ENCODE data around the gene M1AP. TPM values are rescaled to one million over a fixed set of nuclear protein-coding genes. Genes with fewer than 3 reads are reported as not detected.

M1AP gene
- total RNA-seq, 4 donors from 2014 or later, result 0.56 to 1.8 (median 0.91) TPM

DNA sequence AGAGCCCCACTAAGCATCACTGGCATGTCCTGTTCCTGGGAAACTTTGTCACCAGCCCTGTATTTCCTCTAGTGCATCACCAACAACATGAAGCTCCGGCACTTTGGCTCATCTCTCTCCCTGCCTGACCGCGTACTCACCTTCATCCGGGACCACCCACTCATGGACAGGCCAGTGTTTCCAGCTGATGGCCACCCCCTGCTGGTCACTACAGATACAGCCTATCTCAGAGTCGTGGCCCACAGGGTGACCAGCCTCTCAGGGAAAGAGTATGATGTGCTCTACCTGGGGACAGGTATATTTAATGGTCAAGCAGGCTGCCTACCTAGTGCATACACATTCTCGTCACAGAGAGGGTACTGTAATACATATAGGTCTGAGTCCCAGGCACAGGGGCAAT lies 27.0 kb upstream of the M1AP start:
- ATAC-seq (ENCODE audit: low FRiP score) (no peak), DNase-seq (ENCODE audit: low spot score) (no peak)
- TF ChIP-seq, protein P1, sequence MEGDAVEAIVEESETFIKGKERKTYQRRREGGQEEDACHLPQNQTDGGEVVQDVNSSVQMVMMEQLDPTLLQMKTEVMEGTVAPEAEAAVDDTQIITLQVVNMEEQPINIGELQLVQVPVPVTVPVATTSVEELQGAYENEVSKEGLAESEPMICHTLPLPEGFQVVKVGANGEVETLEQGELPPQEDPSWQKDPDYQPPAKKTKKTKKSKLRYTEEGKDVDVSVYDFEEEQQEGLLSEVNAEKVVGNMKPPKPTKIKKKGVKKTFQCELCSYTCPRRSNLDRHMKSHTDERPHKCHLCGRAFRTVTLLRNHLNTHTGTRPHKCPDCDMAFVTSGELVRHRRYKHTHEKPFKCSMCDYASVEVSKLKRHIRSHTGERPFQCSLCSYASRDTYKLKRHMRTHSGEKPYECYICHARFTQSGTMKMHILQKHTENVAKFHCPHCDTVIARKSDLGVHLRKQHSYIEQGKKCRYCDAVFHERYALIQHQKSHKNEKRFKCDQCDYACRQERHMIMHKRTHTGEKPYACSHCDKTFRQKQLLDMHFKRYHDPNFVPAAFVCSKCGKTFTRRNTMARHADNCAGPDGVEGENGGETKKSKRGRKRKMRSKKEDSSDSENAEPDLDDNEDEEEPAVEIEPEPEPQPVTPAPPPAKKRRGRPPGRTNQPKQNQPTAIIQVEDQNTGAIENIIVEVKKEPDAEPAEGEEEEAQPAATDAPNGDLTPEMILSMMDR (IDR thresholded peaks at IDR 0.05), result no peak

GRCh38 chr2:74673826-74674528 lies 25.8 kb upstream of the M1AP start:
- DNase-seq (ENCODE audit: low spot score), result no peak
- ATAC-seq (ENCODE audit: low FRiP score), result no peak
- TF ChIP-seq, protein P1 (IDR thresholded peaks at IDR 0.05), result no peak

- DNase-seq (ENCODE audit: low spot score), result no peak
- ATAC-seq (ENCODE audit: low FRiP score), result no peak
- TF ChIP-seq, protein P1 (IDR thresholded peaks at IDR 0.05), result no peak
Observed at GRCh38 chr2:74671479-74671878, 23.3 kb upstream of the M1AP start.

DNA sequence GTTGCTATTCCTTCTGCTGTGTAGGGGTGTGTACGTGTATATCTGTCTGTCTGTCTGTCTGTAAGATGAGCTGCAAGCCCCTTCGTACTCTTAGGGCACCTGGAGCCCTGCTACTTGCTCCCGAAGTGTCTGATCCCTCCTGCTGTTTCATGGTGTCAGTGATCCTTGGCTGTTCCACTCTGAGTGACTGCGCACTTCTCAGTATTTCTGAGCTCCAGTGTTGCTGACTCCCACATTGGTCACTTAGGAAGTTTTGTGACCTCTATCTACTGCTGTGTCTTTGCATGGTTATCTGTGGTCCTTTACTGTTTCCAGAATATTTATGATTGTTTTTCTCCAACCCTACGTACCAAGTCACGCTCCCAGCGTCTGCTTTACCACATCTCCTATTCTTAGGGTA lies 22.1 kb upstream of the M1AP start:
- TF ChIP-seq, protein P1 (IDR thresholded peaks at IDR 0.05), result no peak
- no peak for DNase-seq (ENCODE audit: low spot score)
- ATAC-seq (ENCODE audit: low FRiP score), result no peak

DNA sequence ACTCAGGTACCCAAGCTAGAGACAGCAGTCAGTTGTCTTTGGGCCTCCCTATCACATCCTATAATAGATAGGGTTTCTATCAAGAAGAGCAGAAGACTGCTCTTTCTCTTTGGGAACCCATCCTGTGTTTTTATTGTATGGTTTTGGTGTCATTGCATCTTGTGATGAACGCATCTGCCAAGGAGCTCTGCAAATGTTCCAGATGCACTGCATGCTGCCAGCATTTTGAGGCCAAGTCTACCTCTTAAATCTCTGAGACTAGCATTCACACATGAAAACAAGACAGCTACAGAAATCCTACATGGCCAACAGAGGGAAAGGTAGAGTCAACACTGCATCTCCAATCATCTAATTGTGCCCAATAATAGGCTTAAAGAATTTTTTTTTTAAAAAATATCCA lies 20.0 kb upstream of the M1AP start:
- DNase-seq (ENCODE audit: low spot score) (no peak), ATAC-seq (ENCODE audit: low FRiP score) (no peak)
- TF ChIP-seq, protein P1 (IDR thresholded peaks at IDR 0.05), result no peak

DNA sequence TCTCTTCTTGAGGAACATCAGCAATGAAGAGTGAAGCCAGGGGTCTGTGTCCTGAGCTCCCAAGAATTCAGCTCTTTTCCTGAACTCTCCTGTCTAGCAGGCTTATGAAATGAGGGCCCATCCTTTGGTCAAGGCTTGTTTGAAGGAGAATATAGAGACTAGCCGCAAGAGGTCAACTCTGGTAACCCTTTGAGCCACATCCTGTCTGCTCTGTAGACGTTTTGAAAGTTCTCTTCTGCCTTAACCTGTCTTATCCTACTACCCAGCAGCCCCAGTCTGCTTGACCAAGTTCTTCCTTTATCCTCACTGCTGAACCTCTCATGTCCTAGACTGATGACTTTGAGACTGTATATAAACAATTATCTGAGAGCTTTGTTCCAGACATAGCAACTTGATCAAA lies 11.3 kb upstream of the M1AP start:
- DNase-seq (ENCODE audit: low spot score), result no peak
- no peak for ATAC-seq (ENCODE audit: low FRiP score)
- TF ChIP-seq, protein P1 (IDR thresholded peaks at IDR 0.05), result no peak

DNA sequence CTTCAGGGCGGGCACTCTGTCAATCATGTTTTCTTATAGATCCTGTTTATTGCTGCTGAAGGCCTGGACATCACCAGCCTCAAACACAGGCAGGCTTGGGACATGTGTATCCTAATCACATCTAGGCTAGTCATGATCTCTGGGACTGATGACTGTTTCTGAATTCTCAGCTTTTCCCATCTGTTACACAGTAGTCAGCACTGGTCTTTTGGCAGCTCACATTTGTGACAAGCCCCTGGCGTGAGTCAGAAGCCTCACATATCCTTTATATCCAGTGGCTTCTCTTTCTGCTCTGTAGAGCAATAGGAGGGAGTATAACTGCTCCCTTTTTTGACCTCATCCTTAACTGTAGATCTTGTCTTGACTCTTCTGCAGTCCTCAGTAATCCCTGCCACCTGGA lies 10.4 kb upstream of the M1AP start:
- ATAC-seq (ENCODE audit: low FRiP score) (no peak), DNase-seq (ENCODE audit: low spot score) (no peak)
- TF ChIP-seq, protein P1 (IDR thresholded peaks at IDR 0.05), result no peak
